WI38 (cell line): ENCODE results near the gene SALL3.

Experiments used
- H3K4me3 ChIP-seq: 2 replicates; pipeline ENCODE4 v1.5.1; 2011; ENCODE audit warnings: low read depth, mild to moderate bottlenecking, control low read depth, low read length
- TF ChIP-seq, protein P1 (sequence below): IDR thresholded peaks from 2 replicates; pipeline ENCODE4 v1.5.1; 2012; ENCODE audit warnings: low read depth, mild to moderate bottlenecking, control low read depth, low read length

The SALL3 gene

GRCh38 chr18:79026491-79026890 lies 46.9 kb downstream of the SALL3 start:
- no peak overlapping the region for H3K4me3 ChIP-seq
- TF ChIP-seq, protein P1, sequence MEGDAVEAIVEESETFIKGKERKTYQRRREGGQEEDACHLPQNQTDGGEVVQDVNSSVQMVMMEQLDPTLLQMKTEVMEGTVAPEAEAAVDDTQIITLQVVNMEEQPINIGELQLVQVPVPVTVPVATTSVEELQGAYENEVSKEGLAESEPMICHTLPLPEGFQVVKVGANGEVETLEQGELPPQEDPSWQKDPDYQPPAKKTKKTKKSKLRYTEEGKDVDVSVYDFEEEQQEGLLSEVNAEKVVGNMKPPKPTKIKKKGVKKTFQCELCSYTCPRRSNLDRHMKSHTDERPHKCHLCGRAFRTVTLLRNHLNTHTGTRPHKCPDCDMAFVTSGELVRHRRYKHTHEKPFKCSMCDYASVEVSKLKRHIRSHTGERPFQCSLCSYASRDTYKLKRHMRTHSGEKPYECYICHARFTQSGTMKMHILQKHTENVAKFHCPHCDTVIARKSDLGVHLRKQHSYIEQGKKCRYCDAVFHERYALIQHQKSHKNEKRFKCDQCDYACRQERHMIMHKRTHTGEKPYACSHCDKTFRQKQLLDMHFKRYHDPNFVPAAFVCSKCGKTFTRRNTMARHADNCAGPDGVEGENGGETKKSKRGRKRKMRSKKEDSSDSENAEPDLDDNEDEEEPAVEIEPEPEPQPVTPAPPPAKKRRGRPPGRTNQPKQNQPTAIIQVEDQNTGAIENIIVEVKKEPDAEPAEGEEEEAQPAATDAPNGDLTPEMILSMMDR, result no peak

GRCh38 chr18:79030680-79031079 lies 51.1 kb downstream of the SALL3 start:
- TF ChIP-seq, protein P1, result no peak
- H3K4me3 ChIP-seq, result no peak overlapping the region

DNA sequence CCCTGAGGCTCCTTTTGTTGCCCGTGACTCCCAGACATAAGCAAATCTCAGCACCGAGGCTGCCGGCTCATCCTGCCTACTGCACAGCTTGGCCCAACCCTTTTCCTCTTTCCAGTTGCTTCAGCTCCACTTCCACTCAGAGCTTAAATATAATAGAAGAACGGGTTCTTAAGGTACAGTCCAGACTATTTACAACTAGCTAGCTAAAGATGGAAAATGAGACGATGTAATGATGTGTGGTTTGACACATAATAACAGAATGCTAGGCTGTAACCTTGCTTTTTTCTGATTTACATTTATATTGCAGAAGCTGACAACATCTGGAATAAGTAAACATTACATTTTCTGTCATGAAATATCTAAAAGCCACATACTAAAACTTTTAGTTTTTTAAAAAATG lies 62.7 kb downstream of the SALL3 start:
- no peak overlapping the region for H3K4me3 ChIP-seq
- TF ChIP-seq, protein P1, result no peak

GRCh38 chr18:79043288-79043687 lies 63.7 kb downstream of the SALL3 start:
- no peak overlapping the region for H3K4me3 ChIP-seq
- TF ChIP-seq, protein P1, result no peak

GRCh38 chr18:79046522-79046921 lies 66.9 kb downstream of the SALL3 start:
- TF ChIP-seq, protein P1, result no peak
- H3K4me3 ChIP-seq, result no peak overlapping the region

DNA sequence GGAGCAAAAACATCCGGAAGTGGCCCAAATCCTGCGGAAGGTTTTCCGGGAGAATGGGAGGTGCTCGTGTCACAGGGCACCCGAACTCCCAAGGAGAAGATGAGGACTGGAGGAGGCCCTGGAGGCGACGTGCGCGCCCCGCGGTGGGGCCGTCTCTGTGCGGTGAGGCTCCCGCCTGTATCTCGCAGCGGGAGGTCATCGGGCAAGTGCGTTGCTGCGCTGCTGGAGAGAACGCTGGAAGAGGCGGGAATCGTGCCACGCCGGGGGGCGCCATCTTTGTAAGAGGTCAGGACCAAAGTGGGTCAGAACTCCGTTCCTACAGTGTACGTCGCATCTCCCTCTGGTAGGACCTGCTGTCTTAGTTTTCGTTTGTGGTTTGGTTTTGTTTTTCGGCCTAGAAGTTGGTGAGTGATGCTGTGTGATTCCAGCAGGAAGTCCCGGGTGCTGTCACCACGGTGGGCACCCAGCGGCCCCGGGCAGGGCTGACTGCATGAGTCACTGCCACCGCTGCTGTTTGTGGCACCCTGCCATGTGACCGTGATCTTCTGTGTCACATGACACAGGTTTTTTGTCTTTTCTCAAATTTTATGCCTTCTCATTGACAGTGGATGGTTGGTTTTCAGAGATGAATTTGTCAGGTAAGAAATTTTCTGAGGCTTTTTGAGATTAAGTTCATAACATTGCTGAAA lies 68.1 kb downstream of the SALL3 start:
- TF ChIP-seq, protein P1, result no peak
- no peak overlapping the region for H3K4me3 ChIP-seq

GRCh38 chr18:79048245-79048632 lies 68.6 kb downstream of the SALL3 start:
- TF ChIP-seq, protein P1, result no peak
- no peak overlapping the region for H3K4me3 ChIP-seq
